Anterior cingulate cortex (tissue), 58 donors: ENCODE results near the gene CDADC1.
A peak's percentile ranks its signal among the peaks of the same experiment; 100 is the strongest.
"Not testable (repeated sequence)": the region's sequence is repeated elsewhere in the genome, so short reads cannot be mapped to it uniquely, and the experiment has no call there.

ENCODE experiments used
- DNase-seq, 58 donors: peaks; one replicate each; lab custom pipeline; 2025; lab: John Stamatoyannopoulos, UW

The CDADC1 gene

DNA sequence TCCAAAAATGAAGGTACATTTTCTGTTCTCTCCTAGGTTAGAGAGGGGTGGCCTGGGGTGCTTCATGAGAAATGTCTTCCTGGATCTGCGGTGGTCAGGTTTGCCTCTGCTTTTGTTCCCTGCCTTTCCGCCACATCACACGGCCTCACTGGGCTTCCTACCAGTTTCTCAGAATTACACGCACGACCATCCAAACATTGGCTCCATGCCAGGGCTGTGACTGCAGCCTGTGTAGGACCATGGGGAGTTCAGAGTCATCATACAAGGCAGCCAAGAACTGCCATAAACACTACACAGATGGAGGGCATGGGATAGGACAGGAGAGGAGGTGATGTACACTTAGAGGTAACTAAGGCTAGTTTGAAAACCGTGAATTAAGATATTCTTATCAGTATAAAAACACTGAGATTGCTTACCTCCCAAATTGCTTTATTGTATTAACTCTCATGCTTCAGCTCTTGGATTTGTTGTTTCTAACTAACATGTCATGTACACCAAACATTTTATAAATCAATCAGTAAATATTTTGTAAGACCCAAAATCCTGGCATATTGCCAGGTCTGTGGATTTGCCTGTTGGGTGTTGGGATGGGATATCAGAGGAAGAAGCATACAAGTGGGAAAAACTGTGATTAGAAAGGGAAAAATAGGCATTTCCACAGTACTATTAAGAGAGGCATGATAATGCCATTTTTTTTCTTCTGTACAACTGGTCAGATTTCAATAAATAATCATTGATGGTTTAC lies 45.2 kb downstream of the CDADC1 start:
- peak in 33 of 58 donors; percentile 6 to 91 (median 37) for DNase-seq

- not testable (repeated sequence) for DNase-seq
Measured at GRCh38 chr13:49294723-49295122, 47.0 kb downstream of the CDADC1 start.

DNA sequence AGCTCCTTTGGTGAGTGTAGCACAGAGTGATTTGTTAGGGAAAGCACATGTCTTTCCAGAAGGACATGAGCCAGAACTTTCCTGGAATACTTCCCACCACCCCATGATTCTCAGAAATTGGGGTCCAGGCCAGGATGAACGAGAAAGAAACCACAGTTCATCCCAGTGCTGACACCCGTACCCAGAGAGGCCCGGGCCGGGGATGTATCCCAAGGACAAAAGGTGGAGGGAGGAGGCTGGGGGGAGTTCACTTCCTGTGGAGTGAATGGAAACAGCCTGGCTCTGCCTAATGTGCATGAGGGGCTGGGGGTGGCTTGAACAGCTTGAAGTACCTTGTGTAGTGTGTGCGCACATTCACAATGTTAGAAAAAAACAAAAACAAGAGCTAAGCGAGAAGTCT lies 47.5 kb downstream of the CDADC1 start:
- peak in 6 of 58 donors; percentile 17 to 41 (median 33) for DNase-seq

GRCh38 chr13:49296659-49297058 lies 48.9 kb downstream of the CDADC1 start:
- no peak for DNase-seq

DNA sequence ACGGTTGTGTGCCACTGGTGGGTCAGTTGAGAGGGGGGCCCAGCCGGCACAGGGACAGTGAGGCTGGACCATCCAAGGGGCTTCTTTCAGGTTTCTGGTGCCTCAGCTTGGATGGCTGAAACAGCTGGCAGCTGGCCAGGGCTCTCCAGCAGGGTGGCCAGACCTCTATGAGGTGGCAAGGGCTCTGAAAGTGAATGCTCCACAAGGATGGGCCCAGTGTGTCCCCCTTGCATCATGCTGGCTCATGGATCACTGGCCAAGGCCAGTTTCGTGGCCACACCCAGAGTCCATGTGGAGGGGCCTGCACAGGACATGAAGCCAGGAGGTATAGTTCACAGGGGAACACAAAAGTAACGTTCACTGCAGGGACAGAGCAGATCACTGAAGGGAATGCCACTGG lies 49.6 kb downstream of the CDADC1 start:
- DNase-seq, result peak in 1 of 58 donors; percentile 29

DNA sequence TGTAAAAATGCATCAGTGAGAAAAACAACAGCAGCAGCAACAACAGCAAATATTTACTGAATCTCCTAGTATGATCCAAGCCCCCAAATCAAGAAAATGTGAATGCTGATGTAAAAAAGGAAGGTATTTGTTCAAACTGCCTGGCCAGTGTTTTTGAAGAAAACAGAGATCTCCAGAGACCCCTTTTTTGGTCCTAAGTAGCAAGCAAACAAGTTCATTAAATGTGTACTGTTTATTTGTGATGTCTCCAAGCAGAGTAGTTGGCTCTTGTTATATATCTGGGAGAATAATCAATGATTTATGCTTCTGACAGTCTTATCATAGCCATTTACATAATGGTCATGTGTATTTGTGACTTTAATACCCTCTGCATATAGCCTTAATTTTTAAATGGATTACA lies 50.7 kb downstream of the CDADC1 start:
- no peak for DNase-seq

DNA sequence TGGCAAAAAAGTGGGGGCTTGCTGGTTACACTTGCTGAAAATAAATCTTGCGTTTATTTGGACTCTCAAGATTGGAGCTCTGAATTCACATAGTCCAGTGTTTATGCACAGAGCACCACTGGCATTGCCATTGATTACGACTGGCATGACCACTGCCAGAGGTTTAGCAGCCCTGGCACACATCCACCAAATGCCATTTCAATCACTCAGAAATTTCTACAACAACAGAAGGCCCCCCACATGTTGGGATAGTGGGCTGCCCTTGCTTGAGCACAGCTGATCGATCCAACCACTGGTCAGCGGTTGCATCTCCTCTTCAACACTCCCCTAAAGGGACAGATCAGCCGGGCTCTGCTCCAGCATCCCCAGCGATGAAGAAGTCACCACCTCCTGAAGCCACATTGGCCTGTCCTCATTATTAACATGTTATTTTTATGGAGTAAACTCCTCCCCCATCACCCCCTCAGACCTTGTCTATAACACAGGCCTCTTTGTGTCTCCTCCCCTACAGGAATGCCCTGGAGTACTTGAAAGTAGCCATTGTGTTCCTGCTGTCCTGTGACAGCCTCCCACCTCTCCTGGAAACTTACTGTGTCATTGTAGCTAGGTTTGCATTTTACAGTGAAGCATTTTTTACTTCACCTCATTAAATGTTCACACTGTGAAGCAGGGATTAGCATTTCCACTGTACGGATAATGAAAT lies 51.3 kb downstream of the CDADC1 start:
- peak in 5 of 58 donors; percentile 27 to 64 (median 34) for DNase-seq

DNA sequence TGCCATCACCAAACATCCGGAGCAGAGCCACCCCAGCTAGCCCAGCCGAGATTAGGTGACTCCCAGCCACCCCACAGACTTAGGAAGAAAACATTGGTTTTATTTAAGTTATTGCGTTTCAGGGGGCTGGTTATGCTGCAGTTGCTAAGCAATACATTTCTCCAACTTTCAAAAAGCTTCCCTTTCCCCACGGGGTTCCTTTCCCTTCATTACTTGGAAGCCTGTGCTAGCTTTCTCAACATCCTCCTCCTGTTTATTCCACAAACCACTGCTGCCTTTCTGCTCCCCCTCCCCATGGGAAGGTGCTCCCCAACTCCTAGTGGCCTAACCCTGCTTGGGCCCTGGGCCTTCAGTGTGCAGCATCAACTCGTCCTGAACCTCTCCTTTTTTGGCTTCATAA lies 52.6 kb downstream of the CDADC1 start:
- no peak for DNase-seq

- peak in 43 of 58 donors; percentile 19 to 88 (median 45) for DNase-seq
Measured at GRCh38 chr13:49300739-49301589, 53.2 kb downstream of the CDADC1 start.

DNA sequence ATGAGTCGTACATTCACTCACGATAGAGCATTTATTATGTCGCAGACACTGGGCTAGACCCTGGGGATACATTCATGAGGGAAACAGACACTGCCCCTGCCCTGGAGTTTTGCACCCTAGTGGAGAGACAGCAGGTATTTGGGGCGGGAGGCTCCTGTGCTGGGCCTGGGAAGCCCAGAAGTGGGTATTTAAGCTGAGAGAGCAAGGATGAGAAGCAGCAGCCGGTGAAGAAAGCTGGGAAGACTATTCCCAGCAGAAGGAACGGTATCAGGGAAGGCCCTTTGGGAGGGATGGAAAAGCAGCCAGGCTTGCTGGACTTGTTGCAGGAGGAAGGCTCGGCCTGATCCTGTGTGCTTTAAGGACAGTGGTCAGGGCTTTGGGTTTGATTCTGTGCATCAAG lies 54.5 kb downstream of the CDADC1 start:
- no peak for DNase-seq

DNA sequence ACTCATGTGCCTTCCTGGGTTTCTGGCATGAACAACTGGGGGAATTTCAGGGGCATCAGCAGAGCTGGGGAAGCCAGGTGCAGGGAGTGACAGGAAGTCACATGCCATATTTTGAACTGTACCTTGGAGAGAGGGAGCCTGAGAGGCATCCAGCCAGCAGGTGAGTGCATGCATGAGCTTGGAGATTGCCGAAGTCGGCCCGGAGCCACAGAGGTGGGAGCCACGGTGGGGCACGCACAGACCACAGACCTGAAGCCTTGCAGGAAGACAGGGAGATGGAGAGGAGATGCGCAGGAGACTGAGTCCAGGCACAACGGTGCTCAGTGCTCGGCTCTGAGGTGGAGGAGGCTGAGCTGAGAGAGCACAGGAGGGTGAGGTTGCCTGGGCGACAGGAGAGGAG lies 55.1 kb downstream of the CDADC1 start:
- DNase-seq, result no peak

DNA sequence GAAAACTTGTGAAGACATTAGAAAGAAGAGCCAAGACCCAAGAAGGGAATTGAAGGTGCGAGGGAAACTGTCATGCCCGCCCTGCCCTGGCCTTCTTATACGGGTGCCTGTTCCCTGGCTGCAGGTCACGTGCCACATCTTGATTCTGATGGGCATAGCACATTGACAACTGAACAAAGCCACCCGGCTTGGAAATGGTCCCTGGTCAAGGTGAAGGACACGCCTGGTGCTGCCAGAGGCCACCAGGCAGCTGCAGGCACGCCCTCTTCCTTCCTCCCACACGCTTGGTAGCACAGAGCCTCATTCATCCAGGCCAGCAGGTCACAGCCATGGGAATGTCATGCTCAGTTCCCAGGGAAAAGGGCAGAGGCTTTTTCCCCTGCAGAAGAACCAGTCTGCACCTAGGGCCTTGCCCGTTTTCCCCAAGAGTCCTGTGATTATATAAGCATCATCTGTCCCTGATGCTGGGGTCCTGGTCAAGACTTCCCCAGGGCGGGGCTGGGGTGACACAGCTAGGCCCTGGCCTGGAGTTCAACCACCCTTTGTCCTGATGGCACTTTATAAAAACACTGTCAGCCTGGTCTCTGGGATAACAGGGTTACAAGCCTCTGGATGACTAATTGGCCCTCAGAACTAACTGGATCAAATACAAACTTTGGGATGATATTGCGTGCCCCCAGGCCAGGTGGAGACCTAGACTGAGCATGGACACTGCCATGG lies 56.0 kb downstream of the CDADC1 start:
- peak in 19 of 58 donors; percentile 13 to 75 (median 37) for DNase-seq

GRCh38 chr13:49304356-49304755 lies 56.6 kb downstream of the CDADC1 start:
- DNase-seq, result no peak

GRCh38 chr13:49304763-49305700 lies 57.3 kb downstream of the CDADC1 start:
- DNase-seq, result no peak

DNA sequence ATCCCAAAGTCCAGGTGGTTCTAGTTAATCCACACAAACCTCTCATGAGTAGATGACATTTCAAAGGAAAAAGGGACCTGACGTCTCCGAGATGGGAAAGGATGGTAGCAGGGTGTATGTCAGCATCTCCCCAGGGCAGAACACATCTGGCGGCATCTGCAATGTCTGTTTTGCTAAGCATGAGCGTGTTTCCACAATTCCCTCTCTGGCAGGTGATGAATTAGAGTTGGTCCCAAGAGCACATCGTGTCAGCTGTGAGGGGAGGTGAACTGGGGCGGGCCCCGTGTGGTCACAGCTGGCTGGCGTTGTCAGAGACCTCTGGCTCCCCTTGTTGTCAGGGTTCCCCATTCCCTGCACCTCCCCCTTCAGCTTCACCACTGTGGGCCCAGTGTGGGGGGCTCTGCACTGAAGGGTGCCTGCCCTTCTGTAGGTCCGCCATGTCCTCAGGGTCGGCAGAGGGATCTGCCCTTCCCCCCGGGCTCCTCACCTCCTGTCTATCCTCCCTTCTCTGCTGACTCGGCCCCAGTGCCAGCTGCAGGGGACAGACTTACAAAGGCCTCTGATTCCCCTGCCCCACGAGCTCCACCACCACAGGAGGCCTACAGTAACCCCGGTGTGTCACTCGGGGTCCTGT lies 58.2 kb downstream of the CDADC1 start:
- DNase-seq, result no peak

GRCh38 chr13:49307365-49307764 lies 59.6 kb downstream of the CDADC1 start:
- DNase-seq, result no peak

DNA sequence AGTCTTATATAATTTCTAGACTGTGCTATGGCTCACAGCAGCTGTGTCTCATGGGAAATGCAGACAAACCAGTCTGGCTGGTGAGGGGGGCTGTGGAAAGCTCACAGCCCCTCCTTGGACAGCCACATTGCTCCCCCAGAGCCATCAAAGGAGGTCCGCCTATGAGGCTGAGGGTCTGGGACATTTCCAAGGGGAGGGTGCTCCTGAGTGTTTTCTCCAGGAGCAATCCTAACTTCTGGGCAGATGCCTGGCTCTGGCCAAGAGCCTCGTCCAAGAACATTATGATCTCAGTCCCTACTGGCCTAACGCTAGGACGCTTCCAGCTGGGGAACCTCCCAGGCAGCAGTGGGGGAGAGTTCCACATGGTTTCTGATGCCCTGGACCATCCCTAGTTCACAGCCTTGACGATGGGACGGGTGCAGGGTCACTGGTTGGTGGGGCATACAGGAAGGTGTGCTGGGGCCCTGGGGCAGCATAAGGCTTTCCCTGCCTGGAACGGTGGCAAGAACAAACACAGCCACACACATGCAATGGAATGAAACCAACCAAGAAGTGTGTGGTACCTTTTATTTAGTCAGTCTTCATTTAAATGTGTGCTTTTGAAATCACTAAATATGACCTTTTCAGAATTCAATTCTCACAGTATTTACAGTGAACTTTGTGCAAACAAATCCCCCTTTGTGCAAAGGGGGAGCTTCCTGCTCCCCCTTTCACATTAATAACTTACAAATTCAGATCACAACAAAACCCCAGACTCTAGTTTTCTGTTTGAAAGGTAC lies 60.6 kb downstream of the CDADC1 start:
- DNase-seq, result peak in 50 of 58 donors; percentile 15 to 87 (median 58)

DNA sequence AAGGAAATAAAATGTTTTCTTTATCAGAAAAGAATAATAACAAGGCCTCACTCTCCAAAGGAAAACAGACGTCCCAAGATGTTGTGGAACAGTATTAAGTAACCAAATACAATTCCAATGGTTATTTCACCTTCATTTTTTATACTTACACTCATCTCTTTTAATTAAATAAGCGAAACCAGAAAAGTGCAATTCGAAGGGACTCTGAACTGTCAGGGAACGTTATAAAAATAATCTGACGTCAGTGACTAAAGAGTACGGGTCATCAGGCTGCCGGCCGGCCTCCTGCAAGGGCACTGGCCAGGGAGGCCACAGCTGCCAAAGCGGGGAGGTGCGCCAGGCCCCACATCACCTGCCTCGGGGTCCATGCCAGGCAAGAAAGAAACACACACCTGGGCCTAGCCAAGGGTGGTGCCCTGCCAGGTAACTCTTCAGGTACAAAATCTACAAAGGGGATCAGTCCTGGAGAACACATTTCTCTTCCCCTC lies 61.2 kb downstream of the CDADC1 start:
- peak in 8 of 58 donors; percentile 15 to 40 (median 30) for DNase-seq
